NCI-H82 treated with DMSO at 0.1 percent for 48 hours (cell line): ENCODE measurements around the gene VEZF1.

Source experiments
- DNase-seq: peaks from one replicate; lab custom pipeline; 2025; ENCODE audit not compliant: unreplicated experiment; lab: John Stamatoyannopoulos, UW

Gene VEZF1

DNA sequence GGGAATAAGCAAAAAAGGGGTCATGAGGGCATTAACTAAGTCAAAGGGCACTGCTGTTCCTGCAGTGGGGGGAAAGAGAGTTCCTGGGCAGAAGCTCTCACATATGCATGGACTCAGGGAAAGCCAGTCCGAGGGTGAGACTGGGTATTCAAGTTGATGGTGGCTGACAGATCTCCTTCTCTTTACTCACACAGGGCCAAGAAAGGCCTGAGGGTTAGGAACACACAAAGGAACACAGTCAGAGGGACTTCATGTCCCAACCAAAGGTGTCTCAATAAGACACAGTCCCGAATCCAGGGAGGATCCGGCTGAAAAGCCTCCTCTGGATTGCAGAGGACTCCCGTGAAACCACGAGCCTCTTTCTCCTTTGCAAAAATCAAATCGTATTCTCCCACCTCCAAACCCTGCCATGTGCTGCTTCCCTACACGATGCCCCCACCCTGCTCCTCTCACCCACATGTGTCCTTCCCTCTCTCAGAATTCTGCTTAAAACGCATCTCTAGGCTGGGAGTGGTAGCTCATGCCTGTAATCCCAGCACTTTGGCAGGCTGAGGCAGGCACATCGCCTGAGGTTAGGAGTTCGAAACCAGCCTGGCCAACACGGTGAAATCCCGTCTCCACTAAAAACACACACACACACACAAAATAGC is 56.4 kb downstream of the VEZF1 start:
- DNase-seq, result no peak

DNA sequence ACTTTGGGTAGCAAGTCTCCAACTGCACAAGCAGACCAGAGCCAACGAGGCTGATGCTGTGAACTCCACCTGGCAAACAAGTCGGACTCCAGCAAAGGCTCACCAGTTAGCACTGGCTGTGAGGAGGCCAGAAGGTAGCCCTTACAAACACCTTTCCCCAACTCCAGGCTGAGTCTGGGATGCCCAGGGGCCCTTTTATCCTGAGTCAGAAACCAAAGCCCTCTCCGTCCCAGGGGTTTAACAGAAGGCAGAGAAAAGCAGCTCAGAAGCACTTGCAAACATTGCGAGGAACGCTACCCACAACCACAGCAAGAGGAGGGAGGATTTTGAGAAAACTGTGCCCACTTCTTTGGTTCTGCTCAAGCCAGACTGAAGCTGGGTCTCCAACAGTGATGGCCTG is 57.8 kb downstream of the VEZF1 start:
- DNase-seq, result no peak

- DNase-seq, result no peak
These were observed 58.7 kb downstream of the VEZF1 start for GRCh38 chr17:57929386-57929785.

DNA sequence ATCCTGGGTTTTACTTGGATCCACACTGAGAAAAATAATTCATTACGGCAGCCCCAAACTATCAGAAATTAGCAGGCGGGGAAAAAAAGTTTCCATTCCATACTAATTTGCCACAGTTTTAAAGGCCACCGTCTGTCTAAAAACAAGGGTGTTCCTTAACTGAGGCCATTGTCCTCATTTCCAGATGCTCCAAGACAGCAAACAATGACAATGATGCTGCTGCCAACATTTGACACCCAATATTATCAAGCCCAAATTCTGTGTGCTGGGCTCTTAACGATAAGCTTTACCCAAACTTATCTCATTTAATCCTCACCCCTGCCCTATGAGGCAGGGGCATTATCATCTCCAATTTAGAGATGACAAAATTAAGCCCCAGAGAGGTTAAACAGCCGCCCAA is 59.1 kb downstream of the VEZF1 start:
- DNase-seq, result no peak

- DNase-seq, result peak; percentile 93
These were observed 60.9 kb downstream of the VEZF1 start for GRCh38 chr17:57927048-57927723.

GRCh38 chr17:57926723-57927047 is 61.4 kb downstream of the VEZF1 start:
- no peak for DNase-seq

DNA sequence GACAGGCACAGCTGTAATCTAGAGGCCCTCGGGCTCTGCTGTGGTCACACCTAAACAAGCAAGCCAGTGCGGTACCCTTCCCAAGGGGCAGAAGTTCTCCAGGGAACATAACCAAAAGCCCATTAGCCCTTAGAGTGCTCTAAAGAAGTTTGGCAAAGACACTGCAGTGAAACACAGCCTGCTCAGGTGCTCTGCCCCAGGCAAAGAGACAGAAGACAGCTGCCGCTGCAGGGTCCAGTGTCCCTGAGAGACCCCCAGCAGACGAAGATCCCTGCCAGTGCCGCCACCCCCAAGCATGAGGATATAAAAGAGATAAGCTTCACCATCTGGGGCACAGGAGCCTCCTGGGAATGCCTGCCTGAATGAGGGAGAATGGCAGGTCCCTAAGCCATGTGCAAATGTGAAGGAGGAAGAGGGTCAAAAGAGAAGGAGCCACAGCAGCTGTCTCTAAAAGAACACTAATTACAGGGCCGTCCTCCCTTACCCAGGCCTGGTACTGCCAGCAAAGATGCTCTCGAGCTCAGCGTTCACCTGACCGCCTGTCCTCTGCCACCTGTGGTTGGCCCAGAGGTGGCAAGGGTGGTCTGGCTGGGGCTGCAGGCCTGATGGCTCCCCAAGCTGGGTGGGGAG is 62.6 kb downstream of the VEZF1 start:
- peak; percentile 93 for DNase-seq

DNA sequence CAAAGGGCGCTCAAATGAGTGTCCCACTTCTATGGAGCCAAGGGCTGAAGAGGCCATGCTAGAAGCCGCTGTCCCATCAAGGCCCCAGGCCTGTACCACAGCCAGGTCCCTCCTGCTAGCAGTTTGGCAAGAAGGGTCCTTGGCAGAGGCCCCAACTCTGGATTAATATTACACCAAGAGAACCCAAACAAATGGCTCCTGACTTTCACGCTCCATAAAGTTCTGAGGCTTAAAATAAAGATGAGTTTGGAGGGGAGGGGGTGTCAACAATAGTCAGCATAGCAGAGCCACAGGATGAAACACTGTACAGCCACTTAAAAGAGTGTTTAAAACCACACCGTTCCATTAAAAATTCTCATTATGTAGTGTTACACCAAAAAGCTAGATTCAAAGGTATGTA is 63.4 kb downstream of the VEZF1 start:
- no peak for DNase-seq
